Hepatocyte (in vitro differentiated cells): ENCODE results near the gene TMEM273. TPM values are rescaled to one million over a fixed set of nuclear protein-coding genes. Genes with fewer than 3 reads are reported as not detected.

Source experiments
- DNase-seq: peaks from one replicate; pipeline ENCODE4 v3.0.0-alpha.2; 2016; ENCODE audit warnings: low spot score
- H2AFZ ChIP-seq: fragments of 200-600 bp; sonication (generic); 2 replicates; pipeline ENCODE4 v1.6.0; 2016; ENCODE audit warnings: antibody characterized with exemption, mild to moderate bottlenecking
- H3K27ac ChIP-seq: fragments of 200-600 bp; sonication (generic); 2 replicates; pipeline ENCODE4 v1.5.1; 2016; ENCODE audit warnings: mild to moderate bottlenecking
- H3K27me3 ChIP-seq: fragments of 200-600 bp; sonication (generic); 2 replicates; pipeline ENCODE4 v1.6.1; 2016
- H3K36me3 ChIP-seq: fragments of 200-600 bp; sonication (generic); replicated peaks from 2 replicates; pipeline ENCODE4 v1.5.1; 2016; ENCODE audit warnings: low read depth; ENCODE audit not compliant: insufficient read depth
- H3K4me1 ChIP-seq: fragments of 200-600 bp; sonication (generic); 2 replicates; pipeline ENCODE4 v1.5.1; 2016; ENCODE audit warnings: mild to moderate bottlenecking, moderate library complexity; ENCODE audit not compliant: insufficient read depth
- H3K4me2 ChIP-seq: fragments of 200-600 bp; sonication (generic); 2 replicates; pipeline ENCODE4 v1.6.0; 2016
- H3K4me3 ChIP-seq: fragments of 200-600 bp; sonication (generic); 2 replicates; pipeline ENCODE4 v1.5.1; 2016; ENCODE audit warnings: mild to moderate bottlenecking
- H3K79me2 ChIP-seq: fragments of 200-600 bp; sonication (generic); 2 replicates; pipeline ENCODE4 v1.6.0; 2017; ENCODE audit warnings: mild to moderate bottlenecking
- H3K9me2 ChIP-seq: fragments of 200-600 bp; sonication (generic); replicated peaks from 2 replicates; pipeline ENCODE4 v1.6.0; 2017; ENCODE audit warnings: mild to moderate bottlenecking; ENCODE audit not compliant: insufficient read depth
- H3K9me3 ChIP-seq: fragments of 200-600 bp; sonication (generic); 2 replicates; pipeline ENCODE4 v1.5.1; 2016; ENCODE audit warnings: low read depth, mild to moderate bottlenecking
- H4K20me1 ChIP-seq: fragments of 200-600 bp; sonication (generic); 2 replicates; pipeline ENCODE4 v1.6.0; 2016; ENCODE audit warnings: mild to moderate bottlenecking; ENCODE audit not compliant: insufficient read depth, poor library complexity, severe bottlenecking
- CTCF ChIP-seq: fragments of 200-600 bp; sonication (generic); IDR thresholded peaks from 2 replicates; pipeline ENCODE4 v1.5.1; 2016; ENCODE audit warnings: antibody characterized with exemption, mild to moderate bottlenecking; ENCODE audit not compliant: poor library complexity
- EZH2 ChIP-seq: fragments of 200-600 bp; sonication (generic); IDR thresholded peaks from 2 replicates; pipeline ENCODE4 v1.6.1; 2016; ENCODE audit warnings: antibody characterized with exemption, mild to moderate bottlenecking, borderline replicate concordance
- EZH2phosphoT487 ChIP-seq: fragments of 200-600 bp; sonication (generic); IDR thresholded peaks from one replicate; pipeline ENCODE4 v1.6.1; 2018; ENCODE audit warnings: antibody characterized with exemption, mild to moderate bottlenecking, low read depth, moderate library complexity; ENCODE audit not compliant: unreplicated experiment, severe bottlenecking
- WGBS: methylation state at CpG from one replicate; pipeline ENCODE4 v1.1.6; 2016; ENCODE audit warnings: low lambda C conversion rate; ENCODE audit errors: missing lambda C conversion rate; 5-methylcytosine and 5-hydroxymethylcytosine counted together
- polyA plus RNA-seq: library from polyadenylated mRNA; unstranded; fragments of >200 nt; fragmentation: Nextera tagmentation; extraction: Ambion mirVana; gene quantifications from 2 replicates; pipeline ENCODE4 v1.2.1, GENCODE V29; 2016
- total RNA-seq: library from RNA; depleted of rRNA; stranded (reverse); fragments of >200 nt; gene quantifications from 2 replicates; pipeline ENCODE4 v1.2.3, GENCODE V29; 2014

Gene TMEM273
- total and polyA plus RNA-seq, 2 experiments from 2014 or later, result 0.27 TPM; not detected in 1

- Histone ChIP-seq H4K20me1 (no peaks in the 10 kb centered on the region), H3K27ac (no peak overlapping the region), H3K4me2 (no peak overlapping the region), H3K9me3 (no peaks in the 10 kb centered on the region), H3K4me3 (no peak overlapping the region), H3K4me1 (no peaks in the 10 kb centered on the region), H3K79me2 (no peaks in the 10 kb centered on the region), H3K9me2 (no peaks in the 10 kb centered on the region), H3K27me3 (peaks cover 4% of the 10 kb centered on the region), H3K36me3 (no peaks in the 10 kb centered on the region), H2AFZ (no peak overlapping the region)
- WGBS, result 78% methylated on average over 8 of the region's 8 CpGs
- TF ChIP-seq EZH2 (no peak), CTCF (no peak), EZH2phosphoT487 (no peak)
- no peak for DNase-seq
Observed at GRCh38 chr10:49187044-49187484, 1.1 kb downstream of the TMEM273 start.

GRCh38 chr10:49186613-49187012, 1.6 kb downstream of the TMEM273 start:
- H3K79me2 ChIP-seq, result no peaks in the 10 kb centered on the region
- no peak overlapping the region for H3K4me3 ChIP-seq
- no peaks in the 10 kb centered on the region for H3K36me3 ChIP-seq
- no peaks in the 10 kb centered on the region for H3K4me1 ChIP-seq
- H3K27me3 ChIP-seq, result peaks cover 4% of the 10 kb centered on the region
- H2AFZ ChIP-seq, result no peak overlapping the region
- H3K9me3 ChIP-seq, result no peaks in the 10 kb centered on the region
- no peak for TF ChIP-seq EZH2phosphoT487
- DNase-seq, result no peak
- H3K4me2 ChIP-seq, result no peak overlapping the region
- 82% methylated on average over 4 of the region's 4 CpGs for WGBS
- H4K20me1 ChIP-seq, result no peaks in the 10 kb centered on the region
- no peak overlapping the region for H3K27ac ChIP-seq
- no peaks in the 10 kb centered on the region for H3K9me2 ChIP-seq

- Histone ChIP-seq H3K79me2 (no peaks in the 10 kb centered on the region), H4K20me1 (no peaks in the 10 kb centered on the region), H3K36me3 (no peaks in the 10 kb centered on the region), H3K4me1 (no peaks in the 10 kb centered on the region), H3K9me2 (no peaks in the 10 kb centered on the region), H3K27ac (no peak overlapping the region), H3K27me3 (peaks cover 11% of the 10 kb centered on the region), H3K4me2 (no peak overlapping the region), H3K4me3 (no peak overlapping the region), H3K9me3 (no peaks in the 10 kb centered on the region), H2AFZ (no peak overlapping the region)
- 89% methylated on average over 3 of the region's 3 CpGs for WGBS
- TF ChIP-seq EZH2phosphoT487, result no peak
- TF ChIP-seq CTCF, result no peak
- no peak for TF ChIP-seq EZH2
- no peak for DNase-seq
Observed at GRCh38 chr10:49185213-49185612, 3.0 kb downstream of the TMEM273 start.

GRCh38 chr10:49184642-49185111, 3.5 kb downstream of the TMEM273 start:
- Histone ChIP-seq H3K9me3 (no peaks in the 10 kb centered on the region), H3K4me1 (no peaks in the 10 kb centered on the region), H3K36me3 (no peaks in the 10 kb centered on the region), H2AFZ (no peak overlapping the region), H3K4me3 (no peak overlapping the region), H3K9me2 (no peaks in the 10 kb centered on the region), H3K79me2 (no peaks in the 10 kb centered on the region), H3K4me2 (no peak overlapping the region), H3K27ac (no peak overlapping the region), H3K27me3 (peaks cover 11% of the 10 kb centered on the region), H4K20me1 (no peaks in the 10 kb centered on the region)
- DNase-seq, result no peak
- 63% methylated on average over 6 of the region's 6 CpGs for WGBS
- TF ChIP-seq EZH2 (no peak), CTCF (no peak), EZH2phosphoT487 (no peak)
